HepG2 (cell line): Measurements from ENCODE around the gene LZTR1.

Source experiments
- CREB1 ChIP-seq, 2 experiments: fragments of 450-650 bp in 1 of 2; IDR thresholded peaks; 2 replicates each; pipeline ENCODE4 v1.6.1; 2016 to 2017; ENCODE audit warnings: control low read depth in 1 of 2, mild to moderate bottlenecking in 1 of 2, missing compliant biosample characterization in 1 of 2, missing genetic modification characterization in 1 of 2
- GABPA ChIP-seq, 2 experiments: IDR thresholded peaks; 2 replicates each; pipeline ENCODE4 v1.6.1; 2011 to 2016; ENCODE audit warnings: low read depth in 2 of 2, low read length in 1 of 2, missing biosample characterization in 1 of 2, missing genetic modification characterization in 1 of 2
- MYNN ChIP-seq: sonication (generic); formaldehyde crosslinking; IDR thresholded peaks from 2 replicates; pipeline ENCODE4 v1.4.0; 2020; ENCODE audit warnings: mild to moderate bottlenecking, low read depth, missing genetic modification reagents
- RAD21 ChIP-seq: fragments of 450-650 bp; formaldehyde crosslinking; IDR thresholded peaks from 2 replicates; pipeline ENCODE4 v1.5.0; 2020; ENCODE audit warnings: mild to moderate bottlenecking
- SMC3 ChIP-seq: IDR thresholded peaks from 2 replicates; pipeline ENCODE4 v1.6.1; 2011; ENCODE audit warnings: low read length, improper control_type of control experiment
- TCF7L2 ChIP-seq: IDR thresholded peaks from 2 replicates; pipeline ENCODE4 v1.6.1; 2011; ENCODE audit warnings: mild to moderate bottlenecking, low read depth, low read length, moderate library complexity
- ZKSCAN8 ChIP-seq: IDR thresholded peaks from 2 replicates; pipeline ENCODE4 v1.6.1; 2016; ENCODE audit warnings: borderline replicate concordance, missing genetic modification reagents, missing compliant biosample characterization
- ZNF350 ChIP-seq: sonication (generic); formaldehyde crosslinking; IDR thresholded peaks from 2 replicates; pipeline ENCODE4 v1.4.0; 2020; ENCODE audit warnings: mild to moderate bottlenecking, low read depth, missing genetic modification reagents, borderline replicate concordance
- ZNF558 ChIP-seq: sonication (generic); formaldehyde crosslinking; IDR thresholded peaks from 2 replicates; pipeline ENCODE4 v1.9.0; 2022; ENCODE audit warnings: mild to moderate bottlenecking, missing genetic modification reagents, borderline replicate concordance
- ZNF629 ChIP-seq: sonication (generic); formaldehyde crosslinking; conservative IDR thresholded peaks from 2 replicates; pipeline ENCODE4 v1.5.0; 2020; ENCODE audit warnings: missing genetic modification reagents
- TF ChIP-seq, protein P1 (sequence below): sonication (generic); formaldehyde crosslinking; IDR thresholded peaks from 2 replicates; pipeline ENCODE4 v1.5.0; 2020; ENCODE audit warnings: mild to moderate bottlenecking, missing genetic modification reagents, moderate library complexity
- TF ChIP-seq, protein P2 (sequence below): sonication (generic); formaldehyde crosslinking; IDR thresholded peaks from 2 replicates; pipeline ENCODE4 v1.8.0; 2022; ENCODE audit warnings: missing genetic modification reagents, mild to moderate bottlenecking, borderline replicate concordance

DNA sequence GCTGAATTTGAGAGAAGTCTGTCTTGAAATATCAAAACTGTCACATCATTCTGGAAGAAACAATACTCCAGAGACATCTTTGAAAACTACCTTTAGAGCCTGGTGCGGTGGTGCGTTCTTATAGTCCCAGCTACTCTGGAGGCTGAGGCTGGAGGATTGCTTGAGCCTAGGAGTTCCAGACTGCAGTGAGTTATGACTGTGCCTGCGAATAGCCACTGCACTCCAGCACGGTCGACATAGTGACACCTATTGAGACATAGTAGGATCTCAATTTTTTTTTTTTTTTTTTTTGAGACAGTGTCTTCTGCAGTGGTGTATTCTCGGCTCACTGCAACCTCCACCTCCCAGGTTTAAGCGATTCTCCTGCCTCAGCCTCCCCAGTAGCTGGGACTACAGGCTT is 26.5 kb upstream of the LZTR1 start:
- TF ChIP-seq, protein P1, sequence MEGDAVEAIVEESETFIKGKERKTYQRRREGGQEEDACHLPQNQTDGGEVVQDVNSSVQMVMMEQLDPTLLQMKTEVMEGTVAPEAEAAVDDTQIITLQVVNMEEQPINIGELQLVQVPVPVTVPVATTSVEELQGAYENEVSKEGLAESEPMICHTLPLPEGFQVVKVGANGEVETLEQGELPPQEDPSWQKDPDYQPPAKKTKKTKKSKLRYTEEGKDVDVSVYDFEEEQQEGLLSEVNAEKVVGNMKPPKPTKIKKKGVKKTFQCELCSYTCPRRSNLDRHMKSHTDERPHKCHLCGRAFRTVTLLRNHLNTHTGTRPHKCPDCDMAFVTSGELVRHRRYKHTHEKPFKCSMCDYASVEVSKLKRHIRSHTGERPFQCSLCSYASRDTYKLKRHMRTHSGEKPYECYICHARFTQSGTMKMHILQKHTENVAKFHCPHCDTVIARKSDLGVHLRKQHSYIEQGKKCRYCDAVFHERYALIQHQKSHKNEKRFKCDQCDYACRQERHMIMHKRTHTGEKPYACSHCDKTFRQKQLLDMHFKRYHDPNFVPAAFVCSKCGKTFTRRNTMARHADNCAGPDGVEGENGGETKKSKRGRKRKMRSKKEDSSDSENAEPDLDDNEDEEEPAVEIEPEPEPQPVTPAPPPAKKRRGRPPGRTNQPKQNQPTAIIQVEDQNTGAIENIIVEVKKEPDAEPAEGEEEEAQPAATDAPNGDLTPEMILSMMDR (CRISPR knock-in tag) = no peak
- TF ChIP-seq MYNN (CRISPR knock-in tag) (no peak), RAD21 (CRISPR knock-in tag) (no peak), ZNF558 (CRISPR knock-in tag) (no peak), ZKSCAN8 (CRISPR knock-in tag) (no peak), ZNF629 (CRISPR knock-in tag) (no peak), ZNF350 (CRISPR knock-in tag) (no peak), TCF7L2 (no peak), SMC3 (no peak), GABPA (IDR thresholded peaks at IDR 0.05; ENCODE audit: low read depth, low read length) (no peak), GABPA (CRISPR knock-in tag; IDR thresholded peaks at IDR 0.05; ENCODE audit: low read depth) (no peak), CREB1 (IDR thresholded peaks at IDR 0.05) (no peak), CREB1 (CRISPR knock-in tag; IDR thresholded peaks at IDR 0.05) (no peak)
- TF ChIP-seq, protein P2, sequence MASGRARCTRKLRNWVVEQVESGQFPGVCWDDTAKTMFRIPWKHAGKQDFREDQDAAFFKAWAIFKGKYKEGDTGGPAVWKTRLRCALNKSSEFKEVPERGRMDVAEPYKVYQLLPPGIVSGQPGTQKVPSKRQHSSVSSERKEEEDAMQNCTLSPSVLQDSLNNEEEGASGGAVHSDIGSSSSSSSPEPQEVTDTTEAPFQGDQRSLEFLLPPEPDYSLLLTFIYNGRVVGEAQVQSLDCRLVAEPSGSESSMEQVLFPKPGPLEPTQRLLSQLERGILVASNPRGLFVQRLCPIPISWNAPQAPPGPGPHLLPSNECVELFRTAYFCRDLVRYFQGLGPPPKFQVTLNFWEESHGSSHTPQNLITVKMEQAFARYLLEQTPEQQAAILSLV = no peak
